ENCODE measurements around the gene ADGRV1. TPM values are rescaled to one million over a fixed set of nuclear protein-coding genes. Genes with fewer than 3 reads are reported as not detected.

ADGRV1 gene
- total RNA-seq, 1 experiment from 2014 or later = not detected

DNA sequence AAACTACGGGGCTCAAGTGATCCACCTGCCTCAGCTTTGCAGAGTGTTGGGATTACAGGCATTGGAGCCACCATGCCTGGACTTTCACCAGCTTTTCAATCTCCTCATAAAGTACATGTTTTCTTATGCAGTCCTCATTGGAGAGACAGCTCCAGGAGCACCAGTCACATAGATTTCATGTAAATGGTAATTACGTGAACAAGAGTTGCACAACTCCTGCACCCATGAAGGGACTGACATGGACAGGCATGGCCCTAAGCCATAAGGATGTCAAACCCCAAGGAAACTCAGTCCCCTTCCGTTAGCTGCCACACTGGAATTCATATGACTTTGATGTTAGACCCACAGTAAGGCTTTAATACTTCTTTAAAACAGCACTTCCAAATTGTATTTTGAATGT, 7.6 kb upstream of the ADGRV1 start:
- ChIA-PET CTCF (interaction anchor here (0.6 to 1.2 kb wide), 2 partner anchors 53 to 152 kb away, joined by 4 to 6 read pairs; no protein-coding TSS in a partner anchor), POLR2A (no interaction called here)
- Mint-ChIP-seq H3K4me1 (ENCODE audit: insufficient read depth, unreplicated experiment) (no peaks in the 10 kb centered on the region), H3K27me3 (ENCODE audit: insufficient read depth, unreplicated experiment) (peaks cover 91% of the 10 kb centered on the region), H3K9me3 (ENCODE audit: unreplicated experiment) (no peaks in the 10 kb centered on the region), H3K27ac (ENCODE audit: low read depth, unreplicated experiment) (no peak overlapping the region), H3K4me3 (ENCODE audit: unreplicated experiment) (no peak overlapping the region), H3K36me3 (ENCODE audit: insufficient read depth, unreplicated experiment) (no peaks in the 10 kb centered on the region)
- TF ChIP-seq CTCF (IDR thresholded peaks at IDR 0.05; ENCODE audit: unreplicated experiment) = no peak
- DNase-seq (ENCODE audit: unreplicated experiment) = no peak
- intact Hi-C loops (cut with micrococcal nuclease) = no loop called here
- no TSS peak for BruUV-seq (replicated peaks)

GRCh38 chr5:90551376-90551775, 7.2 kb upstream of the ADGRV1 start:
- TF ChIP-seq CTCF (IDR thresholded peaks at IDR 0.05; ENCODE audit: unreplicated experiment) = no peak
- intact Hi-C loops (cut with micrococcal nuclease) = no loop called here
- DNase-seq (ENCODE audit: unreplicated experiment) = no peak
- CTCF ChIA-PET = interaction anchor here (1.2 kb wide), 1 partner anchor 52 kb away, joined by 6 read pairs; no protein-coding TSS in a partner anchor
- no TSS peak for BruUV-seq (replicated peaks)
- Mint-ChIP-seq H3K4me1 (ENCODE audit: insufficient read depth, unreplicated experiment) (no peaks in the 10 kb centered on the region), H3K27ac (ENCODE audit: low read depth, unreplicated experiment) (no peak overlapping the region), H3K27me3 (ENCODE audit: insufficient read depth, unreplicated experiment) (peaks cover 91% of the 10 kb centered on the region), H3K9me3 (ENCODE audit: unreplicated experiment) (no peaks in the 10 kb centered on the region), H3K36me3 (ENCODE audit: insufficient read depth, unreplicated experiment) (no peaks in the 10 kb centered on the region), H3K4me3 (ENCODE audit: unreplicated experiment) (no peak overlapping the region)
- POLR2A ChIA-PET = no interaction called here

DNA sequence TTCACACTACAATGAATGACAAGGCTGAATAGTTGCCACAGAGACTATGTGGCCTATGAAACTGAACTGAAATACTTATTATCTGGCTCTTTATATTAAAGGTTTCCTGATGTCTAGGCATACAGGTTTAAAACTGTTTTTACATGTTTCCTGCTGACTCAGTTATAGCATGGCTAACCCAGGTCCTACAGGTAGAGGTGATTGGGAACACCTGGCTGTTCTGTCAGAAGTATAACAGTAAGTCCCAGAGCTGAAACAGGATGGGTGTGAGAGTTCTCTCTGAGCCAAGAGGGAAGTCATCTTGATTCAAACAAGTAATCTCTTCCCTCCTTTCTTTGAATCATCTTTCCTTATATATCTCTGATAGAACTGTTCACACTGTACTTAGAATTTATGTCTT, 4.9 kb upstream of the ADGRV1 start:
- intact Hi-C loops (cut with micrococcal nuclease) = no loop called here

GRCh38 chr5:90554358-90555006, 4.1 kb upstream of the ADGRV1 start:
- Mint-ChIP-seq H3K27ac (ENCODE audit: low read depth, unreplicated experiment) (no peak overlapping the region), H3K4me1 (ENCODE audit: insufficient read depth, unreplicated experiment) (peaks cover 9% of the 10 kb centered on the region), H3K36me3 (ENCODE audit: insufficient read depth, unreplicated experiment) (no peaks in the 10 kb centered on the region), H3K9me3 (ENCODE audit: unreplicated experiment) (no peaks in the 10 kb centered on the region), H3K4me3 (ENCODE audit: unreplicated experiment) (no peak overlapping the region), H3K27me3 (ENCODE audit: insufficient read depth, unreplicated experiment) (peaks cover 100% of the 10 kb centered on the region)
- DNase-seq (ENCODE audit: unreplicated experiment) = no peak
- intact Hi-C loops (cut with micrococcal nuclease) = no loop called here
- no peak for TF ChIP-seq CTCF (IDR thresholded peaks at IDR 0.05; ENCODE audit: unreplicated experiment)
- CTCF ChIA-PET = no interaction called here
- POLR2A ChIA-PET = no interaction called here
- BruUV-seq (replicated peaks) = no TSS peak

More for the DNA sequence above, 4.9 kb upstream of the ADGRV1 start:
- no peak for TF ChIP-seq CTCF (IDR thresholded peaks at IDR 0.05; ENCODE audit: unreplicated experiment)
- H3K4me3 Mint-ChIP-seq (ENCODE audit: unreplicated experiment) = no peak overlapping the region
- BruUV-seq (replicated peaks) = no TSS peak
- no peak overlapping the region for H3K27ac Mint-ChIP-seq (ENCODE audit: low read depth, unreplicated experiment)
- no peaks in the 10 kb centered on the region for H3K36me3 Mint-ChIP-seq (ENCODE audit: insufficient read depth, unreplicated experiment)
- ChIA-PET POLR2A (no interaction called here), CTCF (interaction anchor here (0.7 kb wide), 1 partner anchor 1633 kb away, joined by 4 read pairs; no protein-coding TSS in a partner anchor)
- peaks cover 95% of the 10 kb centered on the region for H3K27me3 Mint-ChIP-seq (ENCODE audit: insufficient read depth, unreplicated experiment)
- no peak for DNase-seq (ENCODE audit: unreplicated experiment)
- H3K9me3 Mint-ChIP-seq (ENCODE audit: unreplicated experiment) = no peaks in the 10 kb centered on the region
- H3K4me1 Mint-ChIP-seq (ENCODE audit: insufficient read depth, unreplicated experiment) = peaks cover 8% of the 10 kb centered on the region
